Thoracic aorta (tissue), 2 donors: ENCODE measurements around the gene UBE3D. TPM values are rescaled to one million over a fixed set of nuclear protein-coding genes. Genes with fewer than 3 reads are reported as not detected.

Source experiments
- ATAC-seq: fragments of 150-250 bp; one replicate; pipeline ENCODE4 v1.8.0; 2017; ENCODE audit warnings: low read depth; ENCODE audit not compliant: insufficient number of reproducible peaks, low FRiP score
- DNase-seq: peaks from one replicate; pipeline ENCODE4 v3.0.0-alpha.2; 2020; ENCODE audit warnings: low spot score
- H3K27ac ChIP-seq, 2 donors: fragments of 200-600 bp; sonication (generic); 1 replicate in 1 of 2; 2 replicates in 1 of 2; pipeline ENCODE4 v1.5.1; 2016; ENCODE audit warnings: mild to moderate bottlenecking in 2 of 2, moderate library complexity in 2 of 2
- H3K27me3 ChIP-seq: fragments of 200-600 bp; sonication (generic); replicated peaks from 2 replicates; pipeline ENCODE4 v1.6.0; 2016; ENCODE audit warnings: mild to moderate bottlenecking; ENCODE audit not compliant: insufficient read depth
- H3K36me3 ChIP-seq: fragments of 200-600 bp; sonication (generic); one replicate; pipeline ENCODE4 v1.5.1; 2016
- H3K4me1 ChIP-seq, 2 donors: fragments of 200-600 bp; sonication (generic); 1 replicate in 1 of 2; 2 replicates in 1 of 2; pipeline versions ENCODE4 v1.5.1 to v1.6.0; 2016; ENCODE audit warnings: low read depth in 2 of 2, mild to moderate bottlenecking in 1 of 2; ENCODE audit not compliant: control insufficient read depth in 1 of 2
- H3K4me3 ChIP-seq: fragments of 200-600 bp; sonication (generic); 2 replicates; pipeline ENCODE4 v1.5.1; 2016; ENCODE audit warnings: mild to moderate bottlenecking
- H3K9me3 ChIP-seq: fragments of 200-600 bp; sonication (generic); 2 replicates; pipeline ENCODE4 v1.5.1; 2016
- CTCF ChIP-seq: fragments of 200-600 bp; sonication (generic); IDR thresholded peaks from one replicate; pipeline ENCODE4 v1.5.1; 2019; ENCODE audit warnings: antibody characterized with exemption
- total RNA-seq, 2 donors: library from RNA; depleted of rRNA; stranded (reverse); fragments of >200 nt; gene quantifications; one replicate each; pipeline versions ENCODE4 v1.1.0 to v1.2.3, GENCODE V29; 2016

UBE3D gene
- total RNA-seq, 2 donors from 2014 or later = 9.6 to 14.0 TPM

- no peaks in the 10 kb centered on the region for H3K4me1 ChIP-seq
- no peaks in the 10 kb centered on the region for H3K27me3 ChIP-seq
- no peaks in the 10 kb centered on the region for H3K9me3 ChIP-seq
- H3K27ac ChIP-seq = no peak overlapping the region
- DNase-seq = no peak
- no peak for ATAC-seq
- TF ChIP-seq CTCF = no peak
- no peaks in the 10 kb centered on the region for H3K36me3 ChIP-seq
- no peak overlapping the region for H3K4me3 ChIP-seq
These were observed 86.0 kb downstream of the UBE3D start for GRCh38 chr6:82979657-82980056.

- no peak overlapping the region for H3K4me3 ChIP-seq
- ATAC-seq (no peak), DNase-seq (no peak)
- H3K27ac ChIP-seq = no peak overlapping the region
- H3K4me1 ChIP-seq = no peaks in the 10 kb centered on the region
- H3K36me3 ChIP-seq = no peaks in the 10 kb centered on the region
- no peaks in the 10 kb centered on the region for H3K9me3 ChIP-seq
- no peaks in the 10 kb centered on the region for H3K27me3 ChIP-seq
- no peak for TF ChIP-seq CTCF
These were observed 87.2 kb downstream of the UBE3D start for GRCh38 chr6:82978362-82978945.

- Histone ChIP-seq H3K9me3 (no peaks in the 10 kb centered on the region), H3K36me3 (no peaks in the 10 kb centered on the region), H3K27me3 (no peaks in the 10 kb centered on the region), H3K4me3 (no peak overlapping the region), H3K27ac (no peak overlapping the region), H3K4me1 (no peaks in the 10 kb centered on the region)
- no peak for TF ChIP-seq CTCF
- DNase-seq = no peak
- no peak for ATAC-seq
These were observed 89.5 kb downstream of the UBE3D start for GRCh38 chr6:82976179-82976578.

- no peak for ATAC-seq
- Histone ChIP-seq H3K27ac (no peak overlapping the region), H3K36me3 (no peaks in the 10 kb centered on the region), H3K9me3 (no peaks in the 10 kb centered on the region), H3K4me1 (no peaks in the 10 kb centered on the region), H3K4me3 (no peak overlapping the region), H3K27me3 (no peaks in the 10 kb centered on the region)
- no peak for TF ChIP-seq CTCF
- DNase-seq = no peak
These were observed 93.7 kb downstream of the UBE3D start for GRCh38 chr6:82971877-82972460.

GRCh38 chr6:82970839-82971238 lies 94.8 kb downstream of the UBE3D start:
- Histone ChIP-seq H3K4me1 (no peaks in the 10 kb centered on the region), H3K36me3 (no peaks in the 10 kb centered on the region), H3K9me3 (no peaks in the 10 kb centered on the region), H3K27me3 (no peaks in the 10 kb centered on the region), H3K4me3 (no peak overlapping the region), H3K27ac (no peak overlapping the region)
- ATAC-seq (no peak), DNase-seq (no peak)
- TF ChIP-seq CTCF = no peak
